Neuronal stem cell (in vitro differentiated cells): ENCODE data around the gene DTNBP1.

Experiments
- DNase-seq: peaks from one replicate; pipeline ENCODE4 v3.0.0-alpha.2; 2013; ENCODE audit warnings: low spot score
- H2AFZ ChIP-seq: one replicate; pipeline ENCODE4 v1.6.1; 2013; ENCODE audit warnings: mild to moderate bottlenecking, low read length, inconsistent platforms
- H2AK5ac ChIP-seq: 2 replicates; pipeline ENCODE4 v1.6.1; 2013; ENCODE audit warnings: low read depth, mild to moderate bottlenecking, inconsistent platforms, low read length, moderate library complexity, mixed read lengths
- H2BK120ac ChIP-seq: 2 replicates; pipeline ENCODE4 v1.6.1; 2013; ENCODE audit warnings: low read depth, mild to moderate bottlenecking, inconsistent platforms, low read length, moderate library complexity, mixed read lengths
- H2BK12ac ChIP-seq: one replicate; pipeline ENCODE4 v1.6.1; 2013; ENCODE audit warnings: low read length, inconsistent platforms
- H2BK15ac ChIP-seq: 2 replicates; pipeline ENCODE4 v1.6.1; 2013; ENCODE audit warnings: mild to moderate bottlenecking, low read length, inconsistent platforms, mixed read lengths
- H2BK5ac ChIP-seq: one replicate; pipeline ENCODE4 v1.6.1; 2013; ENCODE audit warnings: inconsistent platforms, mild to moderate bottlenecking, low read length, moderate library complexity
- H3K14ac ChIP-seq: one replicate; pipeline ENCODE4 v1.6.1; 2013; ENCODE audit warnings: low read length, inconsistent platforms
- H3K18ac ChIP-seq: 2 replicates; pipeline ENCODE4 v1.6.1; 2013; ENCODE audit warnings: low read length, inconsistent platforms
- H3K23ac ChIP-seq: 2 replicates; pipeline ENCODE4 v1.6.1; 2013; ENCODE audit warnings: low read depth, mild to moderate bottlenecking, mixed read lengths, low read length, inconsistent platforms; ENCODE audit not compliant: poor library complexity
- H3K27ac ChIP-seq: replicated peaks from 3 replicates; pipeline ENCODE4 v1.5.1; 2013; ENCODE audit warnings: low read length, inconsistent platforms
- H3K27me3 ChIP-seq, 3 experiments: 2 replicates each; pipeline ENCODE4 v1.6.1; 2013; ENCODE audit warnings: low read length in 3 of 3, mild to moderate bottlenecking in 2 of 3, inconsistent platforms in 1 of 3, low read depth in 1 of 3, mixed read lengths in 1 of 3, moderate library complexity in 1 of 3; ENCODE audit not compliant: control insufficient read depth in 3 of 3, insufficient read depth in 3 of 3
- H3K36me3 ChIP-seq, 2 donors: replicated peaks in 1 of 2; 2 replicates each; pipeline ENCODE4 v1.6.1; 2013; ENCODE audit warnings: low read length in 2 of 2; ENCODE audit not compliant: control insufficient read depth in 2 of 2, insufficient read depth in 2 of 2
- H3K4ac ChIP-seq: 2 replicates; pipeline ENCODE4 v1.6.1; 2013; ENCODE audit warnings: inconsistent platforms, mild to moderate bottlenecking, low read length, moderate library complexity
- H3K4me1 ChIP-seq, 2 donors: 1 replicate in 1 of 2; 2 replicates in 1 of 2; pipeline ENCODE4 v1.6.1; 2013; ENCODE audit warnings: low read length in 2 of 2, low read depth in 1 of 2; ENCODE audit not compliant: control insufficient read depth in 2 of 2, insufficient read depth in 1 of 2
- H3K4me2 ChIP-seq: one replicate; pipeline ENCODE4 v1.6.1; 2013; ENCODE audit warnings: mild to moderate bottlenecking, low read length, inconsistent platforms; ENCODE audit not compliant: insufficient read depth, poor library complexity, severe bottlenecking
- H3K4me3 ChIP-seq, 2 donors: 2 replicates each; pipeline ENCODE4 v1.5.1; 2013; ENCODE audit warnings: low read length in 2 of 2, mild to moderate bottlenecking in 2 of 2, inconsistent platforms in 1 of 2, moderate library complexity in 1 of 2
- H3K79me1 ChIP-seq: one replicate; pipeline ENCODE4 v1.6.1; 2013; ENCODE audit warnings: low read depth, mild to moderate bottlenecking, inconsistent platforms, low read length, moderate library complexity
- H3K9ac ChIP-seq: one replicate; pipeline ENCODE4 v1.6.1; 2013; ENCODE audit warnings: mild to moderate bottlenecking, low read depth, low read length, inconsistent platforms; ENCODE audit not compliant: poor library complexity
- H3K9me3 ChIP-seq, 2 donors: replicated peaks in 1 of 2; 2 replicates each; pipeline versions ENCODE3 to v1.6.1; 2013; ENCODE audit warnings: low read length in 2 of 2, mild to moderate bottlenecking in 2 of 2, inconsistent platforms in 1 of 2, low read depth in 1 of 2, mixed read lengths in 1 of 2, moderate library complexity in 1 of 2; ENCODE audit not compliant: control insufficient read depth in 2 of 2, insufficient read depth in 1 of 2
- H4K8ac ChIP-seq: one replicate; pipeline ENCODE4 v1.6.1; 2013; ENCODE audit warnings: low read depth, mild to moderate bottlenecking, inconsistent platforms, low read length, moderate library complexity
- H4K91ac ChIP-seq: one replicate; pipeline ENCODE4 v1.6.1; 2013; ENCODE audit warnings: low read length, low read depth, mild to moderate bottlenecking, inconsistent platforms; ENCODE audit not compliant: poor library complexity
- WGBS, 2 donors: extraction: QIAGEN DNeasy Blood & Tissue Kit; methylation state at CpG; one replicate each; pipeline ENCODE4 v1.1.7; 2013; ENCODE audit warnings: missing lambda C conversion rate in 2 of 2, mixed read lengths in 1 of 2; ENCODE audit not compliant: insufficient read length in 2 of 2, insufficient replicate concordance in 1 of 2; ENCODE audit errors: extremely low coverage in 2 of 2; 5-methylcytosine and 5-hydroxymethylcytosine counted together

The DTNBP1 gene

DNA sequence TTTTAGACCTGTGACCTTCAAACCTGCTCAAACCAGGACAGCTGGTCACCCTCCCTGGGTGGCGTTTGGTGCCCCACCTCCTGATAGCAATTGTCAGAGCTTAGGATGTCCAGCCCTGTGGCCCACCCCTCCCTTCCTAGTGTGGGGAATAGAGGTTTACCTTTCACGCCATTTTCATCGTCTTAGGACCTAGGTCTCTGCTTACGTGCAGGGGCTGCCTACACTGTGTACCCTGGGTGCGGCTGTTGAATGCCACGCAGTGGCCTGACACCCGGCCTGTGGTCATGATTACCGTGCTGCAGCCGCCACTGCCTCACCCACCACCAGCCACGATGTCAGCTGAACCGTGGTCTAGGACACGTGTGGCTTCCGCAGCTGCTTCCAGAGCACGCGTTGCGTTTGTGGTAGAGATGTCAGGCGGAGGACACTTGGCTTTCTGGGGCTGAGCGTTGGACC, 157.3 kb downstream of the DTNBP1 start:
- DNase-seq, result no peak
- Histone ChIP-seq H4K91ac (no peak overlapping the region), H2AK5ac (no peak overlapping the region), H2BK12ac (peak overlapping the region; percentile 26), H3K4me3 (peak overlapping the region in 1 of 2 donors; percentile 56), H4K8ac (no peak overlapping the region), H3K18ac (no peak overlapping the region), H2AFZ (no peak overlapping the region), H3K14ac (peak overlapping the region; percentile 65), H3K4ac (no peak overlapping the region), H3K27ac (no peak overlapping the region), H3K4me2 (no peak overlapping the region), H2BK15ac (no peak overlapping the region), H3K9me3 (no peaks in the 10 kb centered on the region), H2BK120ac (no peak overlapping the region), H3K27me3 (no peaks in the 10 kb centered on the region), H3K79me1 (peaks cover 18% of the 10 kb centered on the region), H3K36me3 (peaks cover 38 to 100% of the 10 kb centered on the region in 2 donors), H3K23ac (no peak overlapping the region), H3K4me1 (peaks cover 0 to 5% of the 10 kb centered on the region in 2 donors), H3K9ac (peak overlapping the region; percentile 54), H2BK5ac (no peak overlapping the region)
- no CpG with 5 or more reads among the region's 18 CpGs for WGBS, 2 donors

DNA sequence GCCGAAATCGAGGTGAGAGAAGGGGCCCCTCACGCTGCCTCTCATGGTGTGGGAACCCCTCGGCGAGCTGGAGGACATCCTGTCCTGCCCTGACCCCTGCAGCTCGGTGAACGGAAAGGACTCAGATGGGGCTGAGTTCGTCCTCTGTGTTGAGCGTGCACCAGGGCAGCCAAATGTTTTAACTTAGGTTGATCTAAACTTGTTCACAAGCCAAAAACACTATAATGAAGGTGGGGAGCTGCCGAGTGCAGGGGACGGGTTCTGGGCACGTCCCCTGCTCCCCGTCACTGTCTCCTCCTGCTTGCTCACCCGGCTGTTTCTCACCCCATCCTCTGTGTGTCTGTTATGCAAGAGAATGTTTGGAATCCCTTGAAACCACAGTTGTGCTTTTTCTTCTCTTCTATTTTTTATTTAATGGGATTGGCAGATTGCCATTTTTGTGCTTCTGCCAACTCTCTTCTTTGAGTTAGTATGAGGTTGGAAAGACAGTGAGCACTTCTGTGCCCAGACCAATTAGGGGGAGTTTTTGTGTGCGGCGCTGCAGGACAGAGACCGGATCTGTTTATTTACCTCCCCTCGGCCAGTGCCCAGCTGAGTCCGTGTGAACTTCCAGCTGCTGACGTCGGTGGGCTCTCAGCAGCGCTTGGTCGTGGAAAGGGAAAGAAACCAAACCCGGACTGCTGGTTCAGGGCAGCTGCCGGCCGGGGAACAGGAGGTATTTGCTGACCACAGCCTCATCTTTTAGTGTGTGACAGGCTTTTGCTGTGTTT, 158.1 kb downstream of the DTNBP1 start:
- no CpG with 5 or more reads among the region's 26 CpGs for WGBS, 2 donors
- H2AFZ ChIP-seq, result no peak overlapping the region
- no peak overlapping the region for H3K23ac ChIP-seq
- H3K9me3 ChIP-seq, result no peaks in the 10 kb centered on the region
- H3K27me3 ChIP-seq, result no peaks in the 10 kb centered on the region
- H3K14ac ChIP-seq, result no peak overlapping the region
- no peak overlapping the region for H2BK120ac ChIP-seq
- H3K4me2 ChIP-seq, result no peak overlapping the region
- H3K4me1 ChIP-seq, result peaks cover 0 to 7% of the 10 kb centered on the region in 2 donors
- H2AK5ac ChIP-seq, result no peak overlapping the region
- no peak overlapping the region for H4K91ac ChIP-seq
- H3K4me3 ChIP-seq, result no peak overlapping the region
- H3K36me3 ChIP-seq, result peaks cover 43 to 100% of the 10 kb centered on the region in 2 donors
- H3K27ac ChIP-seq, result no peak overlapping the region
- H2BK5ac ChIP-seq, result no peak overlapping the region
- peaks cover 14% of the 10 kb centered on the region for H3K79me1 ChIP-seq
- no peak overlapping the region for H4K8ac ChIP-seq
- no peak overlapping the region for H3K18ac ChIP-seq
- no peak overlapping the region for H2BK15ac ChIP-seq
- DNase-seq, result no peak
- H3K4ac ChIP-seq, result no peak overlapping the region
- H2BK12ac ChIP-seq, result no peak overlapping the region
- H3K9ac ChIP-seq, result no peak overlapping the region

DNA sequence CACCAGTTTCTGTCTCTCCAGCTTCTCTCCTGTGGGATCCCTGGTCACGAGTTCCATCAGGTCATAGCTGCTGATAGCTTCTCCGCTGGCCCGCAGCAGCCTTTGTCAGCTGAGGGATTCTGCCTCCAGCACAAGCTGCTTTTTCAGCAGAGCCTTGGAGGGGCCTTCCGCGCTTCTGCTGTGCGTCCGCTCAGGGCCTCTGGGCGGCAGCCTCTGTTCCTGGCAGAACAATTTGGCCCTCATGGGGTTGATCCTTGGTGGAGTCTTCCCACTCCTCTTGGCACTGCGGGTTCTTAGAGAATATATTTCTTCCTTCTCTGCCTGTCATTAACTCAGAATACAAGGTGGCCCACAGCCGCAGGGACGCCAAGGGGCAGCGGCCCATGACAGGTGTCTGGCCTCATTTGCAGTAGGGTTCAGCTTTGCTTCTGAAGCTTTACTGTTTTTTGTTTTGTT, 158.8 kb downstream of the DTNBP1 start:
- H3K9ac ChIP-seq, result no peak overlapping the region
- H4K91ac ChIP-seq, result no peak overlapping the region
- H3K27me3 ChIP-seq, result no peaks in the 10 kb centered on the region
- no peak overlapping the region for H3K27ac ChIP-seq
- H3K4me1 ChIP-seq, result peaks cover 0 to 7% of the 10 kb centered on the region in 2 donors
- DNase-seq, result no peak
- H2BK5ac ChIP-seq, result no peak overlapping the region
- H3K4me3 ChIP-seq, result no peak overlapping the region
- H2BK15ac ChIP-seq, result no peak overlapping the region
- H2BK120ac ChIP-seq, result no peak overlapping the region
- WGBS, 2 donors, result no CpG with 5 or more reads among the region's 12 CpGs
- H3K4me2 ChIP-seq, result no peak overlapping the region
- peaks cover 14% of the 10 kb centered on the region for H3K79me1 ChIP-seq
- no peak overlapping the region for H2AFZ ChIP-seq
- H3K36me3 ChIP-seq, result peaks cover 42 to 100% of the 10 kb centered on the region in 2 donors
- no peak overlapping the region for H3K18ac ChIP-seq
- H3K14ac ChIP-seq, result no peak overlapping the region
- no peak overlapping the region for H2AK5ac ChIP-seq
- no peak overlapping the region for H3K4ac ChIP-seq
- no peak overlapping the region for H3K23ac ChIP-seq
- no peak overlapping the region for H4K8ac ChIP-seq
- no peak overlapping the region for H2BK12ac ChIP-seq
- H3K9me3 ChIP-seq, result no peaks in the 10 kb centered on the region

DNA sequence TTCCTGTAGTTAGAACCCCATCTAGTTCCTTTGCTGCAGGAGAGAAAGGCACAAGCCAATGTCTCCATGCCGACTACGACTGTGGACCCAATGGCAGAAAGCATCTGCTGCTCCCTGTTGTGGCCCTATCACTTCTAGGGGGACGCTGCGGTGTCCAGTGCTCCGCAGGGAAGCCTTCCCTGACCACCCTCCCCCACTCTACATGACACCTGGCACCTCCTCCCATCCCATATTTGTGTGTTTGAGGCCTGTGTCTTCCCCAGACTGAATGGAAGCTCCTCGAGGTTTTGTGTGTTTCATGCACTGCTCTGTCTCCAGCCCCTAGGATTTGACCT, 159.5 kb downstream of the DTNBP1 start:
- Histone ChIP-seq H2BK5ac (no peak overlapping the region), H3K4ac (no peak overlapping the region)
- WGBS, 2 donors, result no CpG with 5 or more reads among the region's 6 CpGs

More for the DNA sequence above, 159.5 kb downstream of the DTNBP1 start:
- H4K8ac ChIP-seq, result no peak overlapping the region
- no peak overlapping the region for H2AFZ ChIP-seq
- H3K18ac ChIP-seq, result no peak overlapping the region
- peaks cover 44 to 100% of the 10 kb centered on the region in 2 donors for H3K36me3 ChIP-seq
- H3K4me1 ChIP-seq, result peaks cover 0 to 7% of the 10 kb centered on the region in 2 donors
- H3K14ac ChIP-seq, result no peak overlapping the region
- H3K27me3 ChIP-seq, result no peaks in the 10 kb centered on the region
- no peak overlapping the region for H2BK15ac ChIP-seq
- H3K27ac ChIP-seq, result no peak overlapping the region
- no peak overlapping the region for H2BK120ac ChIP-seq
- H3K23ac ChIP-seq, result no peak overlapping the region
- DNase-seq, result no peak
- no peaks in the 10 kb centered on the region for H3K9me3 ChIP-seq
- H2BK12ac ChIP-seq, result no peak overlapping the region
- no peak overlapping the region for H3K4me2 ChIP-seq
- H2AK5ac ChIP-seq, result no peak overlapping the region
- H4K91ac ChIP-seq, result no peak overlapping the region
- peaks cover 14% of the 10 kb centered on the region for H3K79me1 ChIP-seq
- no peak overlapping the region for H3K4me3 ChIP-seq
- no peak overlapping the region for H3K9ac ChIP-seq
